SHP77 treated with DMSO at 0.1 percent for 48 hours (cell line): ENCODE data around the gene SLC44A5.

ENCODE experiments used
- DNase-seq: peaks from one replicate; lab custom pipeline; 2025; lab: John Stamatoyannopoulos, UW

SLC44A5 gene

GRCh38 chr1:75588779-75589475 is 22.0 kb downstream of the SLC44A5 start:
- no peak for DNase-seq

DNA sequence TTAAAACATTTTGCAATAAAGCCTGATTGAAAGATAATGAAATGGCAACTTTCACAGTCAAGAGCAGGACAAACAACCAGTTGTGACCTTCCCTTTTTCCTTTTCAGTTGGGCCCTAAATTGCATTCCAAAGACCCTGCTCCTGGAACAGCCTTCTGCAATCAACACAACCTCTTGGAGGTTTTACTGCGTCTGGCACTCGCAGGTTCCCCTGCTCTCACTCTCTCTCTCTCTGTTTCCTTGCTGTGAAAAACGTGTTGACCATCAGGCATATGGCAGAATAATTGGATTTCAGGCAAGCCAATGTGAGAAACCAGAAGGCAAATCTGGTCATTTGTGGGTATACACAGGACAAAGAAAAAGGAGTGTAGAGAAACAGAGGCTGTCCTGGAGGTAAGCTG is 23.2 kb downstream of the SLC44A5 start:
- no peak for DNase-seq

DNA sequence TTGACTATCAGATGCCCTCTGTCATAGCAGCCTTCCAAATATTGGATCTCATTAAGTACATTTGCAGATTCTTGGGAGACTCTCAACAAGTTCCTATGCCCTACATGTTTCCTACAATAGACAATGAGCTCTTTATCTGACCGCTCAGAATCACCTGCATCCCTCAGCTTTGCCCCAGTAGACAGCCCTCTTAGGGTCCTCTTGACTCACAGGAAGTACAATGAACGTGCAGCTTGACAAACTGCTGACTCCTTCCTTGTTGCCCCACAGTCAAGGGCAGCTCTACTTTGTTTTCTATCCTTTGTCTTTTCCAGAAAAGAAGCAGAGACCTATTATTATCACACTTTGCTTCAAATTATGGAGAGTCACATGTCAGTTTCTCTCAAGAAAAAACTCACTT is 27.6 kb downstream of the SLC44A5 start:
- no peak for DNase-seq

DNA sequence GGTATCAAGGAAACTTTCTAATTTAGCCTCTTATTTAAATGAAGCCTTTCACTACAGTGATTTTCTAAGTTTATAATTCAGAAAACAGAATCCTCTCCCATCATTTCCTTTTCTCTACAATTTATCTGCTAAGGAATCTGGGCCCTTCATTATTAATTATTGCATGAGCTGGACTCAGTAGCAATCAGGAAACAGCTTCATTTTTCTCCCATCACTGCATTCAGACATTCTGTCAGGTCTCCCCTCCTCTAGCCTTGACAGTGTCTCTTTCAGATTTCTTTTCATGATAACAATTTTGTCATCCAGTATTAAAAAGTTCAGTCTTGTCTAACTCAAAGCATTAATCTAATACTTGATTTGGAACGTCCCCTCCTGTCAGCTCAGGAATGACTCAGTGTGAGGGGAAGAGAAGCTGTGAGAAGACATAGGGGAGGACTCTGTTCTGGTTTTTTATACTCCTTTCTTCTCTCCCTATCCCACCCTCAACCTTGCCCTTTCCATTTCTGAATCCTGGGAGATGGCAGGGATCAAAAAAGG is 28.1 kb downstream of the SLC44A5 start:
- DNase-seq = no peak

GRCh38 chr1:75579046-75579445 is 31.9 kb downstream of the SLC44A5 start:
- DNase-seq = no peak

- DNase-seq = no peak
Measured at GRCh38 chr1:75575837-75576236, 35.1 kb downstream of the SLC44A5 start.

DNA sequence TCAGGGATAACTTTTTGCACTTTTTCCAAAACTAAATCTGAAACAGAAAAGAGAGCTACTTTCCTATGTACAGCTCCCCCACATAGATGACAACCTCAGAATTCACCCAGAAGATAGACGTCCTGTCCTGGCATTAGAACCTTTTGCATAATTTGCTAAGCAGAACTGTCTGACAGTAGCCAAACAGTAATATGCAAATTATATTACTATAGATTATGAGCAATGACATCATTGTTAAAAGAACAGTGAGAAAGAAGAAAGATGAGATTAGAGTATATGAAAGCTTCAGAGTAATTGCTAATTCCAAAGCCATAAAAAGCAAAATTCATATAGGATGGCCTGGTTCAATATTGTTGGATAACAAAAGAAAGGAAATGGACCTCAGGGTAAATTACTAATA is 43.7 kb downstream of the SLC44A5 start:
- DNase-seq = no peak

DNA sequence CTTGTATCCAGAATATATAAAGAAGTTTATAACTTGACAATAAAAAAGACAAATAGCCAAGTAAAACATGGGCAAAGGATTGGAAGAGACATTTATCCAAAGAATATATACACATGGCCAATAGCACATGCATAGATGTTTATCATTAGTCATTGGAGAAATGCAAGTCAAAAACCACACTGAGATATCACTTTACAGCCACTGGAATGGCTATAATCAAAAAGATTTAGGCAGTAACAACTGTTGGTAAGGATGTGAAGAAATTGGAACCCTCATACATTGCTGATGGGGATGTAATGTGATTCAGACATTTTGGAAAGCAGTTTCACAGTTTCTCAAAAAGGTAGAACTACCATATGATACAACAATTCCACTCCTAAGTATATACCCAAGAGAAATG is 51.1 kb downstream of the SLC44A5 start:
- no peak for DNase-seq

- DNase-seq = no peak
Measured at GRCh38 chr1:75559136-75559535, 51.8 kb downstream of the SLC44A5 start.

- no peak for DNase-seq
Measured at GRCh38 chr1:75554870-75555269, 56.0 kb downstream of the SLC44A5 start.

- no peak for DNase-seq
Measured at GRCh38 chr1:75554181-75554580, 56.7 kb downstream of the SLC44A5 start.

DNA sequence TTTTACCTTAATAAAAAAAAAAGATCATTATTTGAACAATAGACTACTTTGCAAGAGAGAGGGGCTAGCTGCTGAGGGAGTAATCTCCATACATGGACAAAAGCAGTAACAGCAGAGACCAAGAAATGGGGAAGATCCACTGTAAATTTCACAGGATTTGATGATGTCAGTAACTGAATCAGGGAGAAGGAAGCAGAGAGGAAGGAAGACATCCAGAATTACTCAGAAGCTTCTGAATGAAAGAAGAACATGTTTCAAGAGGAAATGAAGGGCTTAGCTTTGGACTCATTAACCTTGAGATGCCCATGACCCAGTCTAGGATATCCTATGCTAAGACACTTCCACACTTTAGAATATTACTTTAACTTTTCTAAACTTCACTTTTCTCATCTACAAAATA is 60.4 kb downstream of the SLC44A5 start:
- no peak for DNase-seq

- no peak for DNase-seq
Measured at GRCh38 chr1:75548721-75549480, 62.0 kb downstream of the SLC44A5 start.

- no peak for DNase-seq
Measured at GRCh38 chr1:75543705-75544104, 67.2 kb downstream of the SLC44A5 start.

DNA sequence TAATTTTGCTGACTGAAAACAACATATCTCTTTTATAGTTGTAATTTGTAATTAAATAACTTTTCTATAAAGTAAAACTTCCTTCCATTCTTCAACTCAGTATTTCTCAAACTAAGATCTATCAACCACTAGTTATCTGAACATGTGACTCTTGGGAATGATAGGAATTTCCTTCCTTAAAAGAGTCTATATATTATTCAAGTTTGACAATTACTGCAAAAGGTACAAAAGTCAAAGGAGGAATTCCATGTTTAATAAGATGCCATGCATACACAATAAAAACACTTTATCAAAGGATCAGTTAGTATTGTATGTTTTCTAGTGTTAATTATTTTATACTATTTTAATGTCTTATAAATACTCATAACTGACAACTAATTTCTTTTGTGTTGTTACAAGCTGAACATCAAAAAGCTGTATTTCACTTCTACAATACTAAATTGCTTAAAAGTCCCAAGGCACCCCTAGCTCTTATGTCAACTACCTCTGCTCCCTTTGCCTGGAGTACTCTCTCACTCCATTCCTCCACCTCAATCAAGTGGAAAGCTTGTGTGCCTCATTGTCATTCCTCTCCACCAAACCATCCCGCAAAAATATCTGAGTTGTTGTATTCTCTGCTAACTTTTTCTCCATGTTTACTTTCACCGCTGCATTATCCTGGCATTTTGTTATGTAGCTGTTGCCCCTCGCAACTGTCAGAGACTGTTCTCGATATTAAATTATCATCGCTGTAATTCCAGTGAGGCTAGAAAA is 67.9 kb downstream of the SLC44A5 start:
- DNase-seq = no peak

- DNase-seq = no peak
Measured at GRCh38 chr1:75539230-75540116, 71.4 kb downstream of the SLC44A5 start.

- no peak for DNase-seq
Measured at GRCh38 chr1:75533085-75533484, 77.8 kb downstream of the SLC44A5 start.

GRCh38 chr1:75531570-75531969 is 79.3 kb downstream of the SLC44A5 start:
- DNase-seq = no peak

DNA sequence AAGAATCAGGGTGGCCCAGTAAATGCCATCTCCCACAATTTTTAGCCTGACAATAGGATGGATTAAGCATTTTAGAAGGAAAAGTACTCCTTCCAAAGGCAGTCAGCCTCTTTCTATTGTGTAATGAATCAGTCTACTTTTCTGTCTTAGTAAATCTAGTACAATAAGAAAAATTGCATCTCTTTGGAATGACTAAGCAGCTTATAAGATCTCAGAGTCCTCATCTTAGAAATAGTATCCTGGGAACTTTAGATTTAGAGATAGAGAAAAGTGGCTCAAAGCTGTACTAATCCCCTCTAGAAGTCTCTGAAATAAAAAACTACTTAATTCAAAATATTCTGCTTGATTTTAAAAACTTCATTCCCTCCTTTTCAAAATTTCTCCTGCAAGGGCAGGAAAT is 81.4 kb downstream of the SLC44A5 start:
- no peak for DNase-seq

GRCh38 chr1:75528001-75528400 is 82.9 kb downstream of the SLC44A5 start:
- DNase-seq = no peak

DNA sequence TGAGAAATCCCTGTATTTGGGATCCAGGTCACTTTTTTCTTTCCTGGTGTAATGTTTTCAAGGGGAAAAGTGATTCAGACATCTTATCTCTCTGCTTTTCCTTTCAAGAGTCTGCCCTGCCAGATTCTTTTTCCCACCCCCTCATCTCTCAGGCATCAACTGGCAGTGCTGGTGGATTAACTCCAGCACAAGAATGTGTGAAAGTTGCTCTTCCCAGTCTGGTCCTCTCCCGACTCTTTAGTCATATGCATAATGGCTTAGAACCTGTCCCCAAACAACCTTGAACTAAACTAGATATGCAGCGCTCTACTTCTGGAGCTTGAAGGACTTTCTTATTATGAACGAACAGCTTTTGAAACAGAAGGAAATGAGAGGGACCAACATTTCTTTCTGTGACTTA is 88.5 kb downstream of the SLC44A5 start:
- DNase-seq = no peak

GRCh38 chr1:75521658-75522057 is 89.3 kb downstream of the SLC44A5 start:
- DNase-seq = no peak
